ENCODE measurements around the gene ASB18.

GRCh38 chr2:236159778-236160170, 104.4 kb downstream of the ASB18 start:
- no peak for TF ChIP-seq CTCF (IDR thresholded peaks at IDR 0.05; ENCODE audit: low read depth, low read length)
- TF ChIP-seq EZH2phosphoT487 (IDR thresholded peaks at IDR 0.05; ENCODE audit: low read depth), result no peak

Measured in OCI-LY3 (cell line).